ENCODE measurements around the gene HSF4.

The HSF4 gene

GRCh38 chr16:67157106-67157748 is 7.3 kb upstream of the HSF4 start:
- Histone ChIP-seq H2BK5ac (ENCODE audit: low read depth, low read length, poor library complexity, severe bottlenecking) (no peak overlapping the region), H3K4me3 (ENCODE audit: insufficient read depth in 1 of 2, low read depth in 1 of 2, low read length in 2 of 2) (no peak overlapping the region), H2BK15ac (ENCODE audit: low read depth, poor library complexity, severe bottlenecking) (no peak overlapping the region), H2AFZ (ENCODE audit: low read depth, low read length) (no peak overlapping the region), H3K27ac (ENCODE audit: low read length, poor library complexity, severe bottlenecking) (no peak overlapping the region), H3K14ac (ENCODE audit: low read length in 2 of 2) (no peak overlapping the region), H3K79me1 (replicated peaks; ENCODE audit: low read length, poor library complexity, severe bottlenecking) (peaks cover 12% of the 10 kb centered on the region), H2AK5ac (ENCODE audit: low read length, severe bottlenecking) (no peak overlapping the region), H4K91ac (ENCODE audit: low read length) (no peak overlapping the region), H3K36me3 (ENCODE audit: control insufficient read depth in 1 of 2, insufficient read depth in 2 of 2, low read depth in 1 of 2, low read length in 2 of 2) (peaks cover 0 to 6% of the 10 kb centered on the region in 2 experiments), H3K18ac (ENCODE audit: low read depth in 1 of 2, low read length in 2 of 2) (no peak overlapping the region), H3K9me3 (ENCODE audit: control insufficient read depth, low read length) (no peaks in the 10 kb centered on the region), H3K4me2 (ENCODE audit: low read length, poor library complexity, severe bottlenecking) (no peak overlapping the region), H3K4ac (ENCODE audit: low read depth in 1 of 2, low read length in 2 of 2) (no peak overlapping the region), H2BK120ac (ENCODE audit: low read depth, low read length) (no peak overlapping the region), H3K9ac (ENCODE audit: low read length) (no peak overlapping the region), H3K23ac (ENCODE audit: low read length in 2 of 2) (no peak overlapping the region), H3K4me1 (ENCODE audit: control insufficient read depth, insufficient read depth, low read depth, low read length) (peaks cover 38% of the 10 kb centered on the region), H2BK12ac (ENCODE audit: low read length in 2 of 2) (no peak overlapping the region), H4K8ac (ENCODE audit: low read length) (no peak overlapping the region), H3K27me3 (ENCODE audit: control insufficient read depth in 1 of 2, insufficient read depth in 1 of 2, low read length in 2 of 2) (peaks cover 0 to 45% of the 10 kb centered on the region in 2 experiments)
- 73% methylated on average over 7 of the region's 7 CpGs for WGBS
- no peak for DNase-seq

DNA sequence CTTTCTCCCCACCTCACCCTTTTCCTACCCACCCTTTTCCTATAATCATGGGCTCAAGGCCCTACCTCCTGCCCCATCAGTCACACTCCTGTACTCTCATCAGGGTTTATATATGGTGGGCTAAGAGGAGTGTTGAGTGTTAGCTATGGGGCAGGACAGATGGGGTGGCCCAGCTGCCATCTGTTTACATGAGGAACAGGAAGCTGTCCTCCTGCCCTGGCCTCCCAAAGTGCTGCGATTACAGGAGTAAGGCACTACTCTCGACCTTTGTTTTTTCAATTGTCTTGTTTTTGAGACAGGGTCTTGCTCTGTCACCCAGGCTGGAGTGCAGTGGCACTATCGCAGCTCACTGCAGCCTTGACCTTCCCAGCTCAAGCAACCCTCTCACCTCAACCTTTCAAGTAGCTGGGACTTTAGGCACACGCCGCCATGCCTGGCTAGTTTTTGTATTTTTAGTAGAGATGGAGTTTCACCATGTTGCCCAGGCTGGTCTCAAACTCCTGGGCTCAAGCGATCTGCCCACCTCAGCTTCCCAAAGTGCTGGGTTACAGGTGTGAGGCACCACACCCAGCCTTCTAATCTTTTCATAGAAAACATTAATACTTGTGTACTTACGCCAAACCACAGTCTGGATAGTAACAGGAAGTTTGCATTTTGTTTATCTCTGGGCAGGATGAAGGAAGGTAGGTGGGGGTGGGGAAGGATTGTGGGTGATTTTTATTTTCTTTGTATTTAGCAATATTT is 6.5 kb upstream of the HSF4 start:
- Histone ChIP-seq H3K14ac (ENCODE audit: low read length in 2 of 2) (peak overlapping the region in 1 of 2 experiments; percentile 16), H2AK5ac (ENCODE audit: low read length, severe bottlenecking) (no peak overlapping the region), H2BK15ac (ENCODE audit: low read depth, poor library complexity, severe bottlenecking) (no peak overlapping the region), H3K18ac (ENCODE audit: low read depth in 1 of 2, low read length in 2 of 2) (no peak overlapping the region), H4K91ac (ENCODE audit: low read length) (peak overlapping the region; percentile 31), H3K9ac (ENCODE audit: low read length) (no peak overlapping the region), H2BK5ac (ENCODE audit: low read depth, low read length, poor library complexity, severe bottlenecking) (no peak overlapping the region), H3K4me2 (ENCODE audit: low read length, poor library complexity, severe bottlenecking) (no peak overlapping the region), H3K4me3 (ENCODE audit: insufficient read depth in 1 of 2, low read depth in 1 of 2, low read length in 2 of 2) (no peak overlapping the region), H3K27ac (ENCODE audit: low read length, poor library complexity, severe bottlenecking) (no peak overlapping the region), H3K79me1 (replicated peaks; ENCODE audit: low read length, poor library complexity, severe bottlenecking) (peaks cover 12% of the 10 kb centered on the region), H2AFZ (ENCODE audit: low read depth, low read length) (no peak overlapping the region), H3K9me3 (ENCODE audit: control insufficient read depth, low read length) (no peaks in the 10 kb centered on the region), H3K4me1 (ENCODE audit: control insufficient read depth, insufficient read depth, low read depth, low read length) (peaks cover 44% of the 10 kb centered on the region), H3K27me3 (ENCODE audit: control insufficient read depth in 1 of 2, insufficient read depth in 1 of 2, low read length in 2 of 2) (peaks cover 3 to 48% of the 10 kb centered on the region in 2 experiments), H3K4ac (ENCODE audit: low read depth in 1 of 2, low read length in 2 of 2) (no peak overlapping the region), H3K23ac (ENCODE audit: low read length in 2 of 2) (no peak overlapping the region), H4K8ac (ENCODE audit: low read length) (no peak overlapping the region), H2BK120ac (ENCODE audit: low read depth, low read length) (no peak overlapping the region), H3K36me3 (ENCODE audit: control insufficient read depth in 1 of 2, insufficient read depth in 2 of 2, low read depth in 1 of 2, low read length in 2 of 2) (peaks cover 0 to 6% of the 10 kb centered on the region in 2 experiments), H2BK12ac (ENCODE audit: low read length in 2 of 2) (peak overlapping the region in 1 of 2 experiments; percentile 25)
- WGBS, result 71% methylated on average over 7 of the region's 7 CpGs
- no peak for DNase-seq

DNA sequence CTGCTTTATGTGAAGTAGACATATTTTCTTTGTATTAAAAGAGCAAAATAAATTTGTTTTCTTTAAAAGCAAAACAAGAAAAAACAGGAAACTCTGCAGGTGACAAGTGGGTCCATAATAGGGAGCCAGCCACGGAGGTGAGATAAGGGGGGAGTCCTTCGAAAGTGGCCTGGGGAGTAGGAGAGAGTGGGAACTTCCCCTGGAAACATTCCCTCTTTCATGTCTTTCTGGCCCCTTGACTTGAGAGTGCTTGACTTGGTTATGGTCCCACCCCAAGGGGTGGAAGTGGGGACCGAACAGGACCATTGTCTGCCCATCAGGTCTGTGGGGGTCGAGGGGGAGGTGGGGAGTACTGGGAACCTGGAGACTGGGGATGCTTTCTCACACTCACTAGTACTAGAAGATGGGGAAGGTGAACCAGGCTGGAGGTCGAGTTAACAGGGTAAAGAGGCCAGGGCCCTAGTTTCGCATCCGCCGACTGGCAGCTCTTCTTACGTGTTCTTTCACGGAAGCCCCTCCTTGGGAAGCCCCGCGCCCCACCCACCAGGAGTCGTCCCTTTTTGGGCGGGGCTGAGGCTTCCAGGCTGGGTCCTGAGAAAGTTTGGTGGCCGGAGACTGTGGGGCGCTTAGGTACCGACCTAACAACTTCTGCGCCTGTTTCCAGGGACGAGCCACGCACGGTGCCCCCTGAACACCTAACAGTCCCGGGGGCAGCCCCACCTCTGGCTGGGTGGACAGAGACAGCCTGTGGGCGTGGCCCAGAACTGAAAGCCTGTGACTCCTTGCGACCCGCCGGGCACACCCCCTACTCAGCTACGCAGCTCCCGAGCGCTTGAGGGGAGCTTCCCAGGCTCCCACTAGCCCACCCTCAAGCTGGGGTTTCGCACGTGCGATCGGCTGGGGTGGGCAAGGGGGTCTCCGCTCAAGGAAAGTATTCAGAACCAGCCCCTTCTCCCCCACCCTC is 5.6 kb upstream of the HSF4 start:
- Histone ChIP-seq H2AFZ (ENCODE audit: low read depth, low read length) (peak overlapping the region; percentile 29), H4K91ac (ENCODE audit: low read length) (no peak overlapping the region), H3K4me1 (ENCODE audit: control insufficient read depth, insufficient read depth, low read depth, low read length) (peaks cover 52% of the 10 kb centered on the region), H3K4me2 (ENCODE audit: low read length, poor library complexity, severe bottlenecking) (peak overlapping the region; percentile 99), H4K8ac (ENCODE audit: low read length) (peak overlapping the region; percentile 46), H2AK5ac (ENCODE audit: low read length, severe bottlenecking) (no peak overlapping the region), H3K27ac (ENCODE audit: low read length, poor library complexity, severe bottlenecking) (no peak overlapping the region), H3K36me3 (ENCODE audit: control insufficient read depth in 1 of 2, insufficient read depth in 2 of 2, low read depth in 1 of 2, low read length in 2 of 2) (peaks cover 4 to 5% of the 10 kb centered on the region in 2 experiments), H3K14ac (ENCODE audit: low read length in 2 of 2) (peak overlapping the region in 1 of 2 experiments; percentile 85), H3K4me3 (ENCODE audit: insufficient read depth in 1 of 2, low read depth in 1 of 2, low read length in 2 of 2) (peak overlapping the region; percentile 75 to 99), H3K9me3 (ENCODE audit: control insufficient read depth, low read length) (no peaks in the 10 kb centered on the region), H3K27me3 (ENCODE audit: control insufficient read depth in 1 of 2, insufficient read depth in 1 of 2, low read length in 2 of 2) (peaks cover 3 to 48% of the 10 kb centered on the region in 2 experiments), H3K9ac (ENCODE audit: low read length) (peak overlapping the region; percentile 93), H3K23ac (ENCODE audit: low read length in 2 of 2) (no peak overlapping the region), H2BK5ac (ENCODE audit: low read depth, low read length, poor library complexity, severe bottlenecking) (no peak overlapping the region), H3K18ac (ENCODE audit: low read depth in 1 of 2, low read length in 2 of 2) (peak overlapping the region in 1 of 2 experiments; percentile 84), H2BK15ac (ENCODE audit: low read depth, poor library complexity, severe bottlenecking) (peak overlapping the region; percentile 9), H3K4ac (ENCODE audit: low read depth in 1 of 2, low read length in 2 of 2) (peak overlapping the region; percentile 20 to 52), H2BK120ac (ENCODE audit: low read depth, low read length) (no peak overlapping the region), H2BK12ac (ENCODE audit: low read length in 2 of 2) (peak overlapping the region in 1 of 2 experiments; percentile 21), H3K79me1 (replicated peaks; ENCODE audit: low read length, poor library complexity, severe bottlenecking) (peaks cover 14% of the 10 kb centered on the region)
- peak; percentile 63 for DNase-seq
- WGBS, result 1% methylated on average over 32 of the region's 34 CpGs

Data from mesenchymal stem cell (in vitro differentiated cells and primary cell).